Stimulated activated CD8-positive, alpha-beta memory T cell treated with anti-CD3 and anti-CD28 coated beads, Interleukin-4, amount 100 ng/mL, for 4 hours (primary cell): ENCODE data around the gene PCSK2.

Experiments
- DNase-seq, 2 donors: peaks; one replicate each; pipeline ENCODE4 v3.0.0-alpha.2; 2020; ENCODE audit warnings: low read depth in 2 of 2, low spot score in 1 of 2

The PCSK2 gene

GRCh38 chr20:17236766-17237165, 9.9 kb downstream of the PCSK2 start:
- no peak for DNase-seq

- no peak for DNase-seq
Measured at GRCh38 chr20:17248224-17248623, 21.4 kb downstream of the PCSK2 start.

GRCh38 chr20:17262786-17263185, 35.9 kb downstream of the PCSK2 start:
- DNase-seq = no peak

GRCh38 chr20:17273717-17274116, 46.9 kb downstream of the PCSK2 start:
- DNase-seq = no peak

- no peak for DNase-seq
Measured at GRCh38 chr20:17276101-17276500, 49.3 kb downstream of the PCSK2 start.

- no peak for DNase-seq
Measured at GRCh38 chr20:17281478-17281877, 54.6 kb downstream of the PCSK2 start.

GRCh38 chr20:17282501-17282900, 55.7 kb downstream of the PCSK2 start:
- DNase-seq = no peak

GRCh38 chr20:17287503-17287902, 60.7 kb downstream of the PCSK2 start:
- DNase-seq = no peak

- DNase-seq = no peak
Measured at GRCh38 chr20:17287998-17288397, 61.2 kb downstream of the PCSK2 start.

GRCh38 chr20:17295151-17295726, 68.4 kb downstream of the PCSK2 start:
- no peak for DNase-seq

GRCh38 chr20:17295991-17296390, 69.2 kb downstream of the PCSK2 start:
- no peak for DNase-seq

GRCh38 chr20:17298171-17298570, 71.3 kb downstream of the PCSK2 start:
- no peak for DNase-seq

- no peak for DNase-seq
Measured at GRCh38 chr20:17298751-17299150, 71.9 kb downstream of the PCSK2 start.

- no peak for DNase-seq
Measured at GRCh38 chr20:17300113-17300512, 73.3 kb downstream of the PCSK2 start.

GRCh38 chr20:17304774-17305173, 77.9 kb downstream of the PCSK2 start:
- no peak for DNase-seq

- DNase-seq = no peak
Measured at GRCh38 chr20:17306427-17306826, 79.6 kb downstream of the PCSK2 start.

- DNase-seq = no peak
Measured at GRCh38 chr20:17314264-17314663, 87.4 kb downstream of the PCSK2 start.

- no peak for DNase-seq
Measured at GRCh38 chr20:17315407-17316231, 88.8 kb downstream of the PCSK2 start.

GRCh38 chr20:17316316-17317038, 89.6 kb downstream of the PCSK2 start:
- DNase-seq = no peak

- DNase-seq = no peak
Measured at GRCh38 chr20:17317341-17317740, 90.5 kb downstream of the PCSK2 start.

- DNase-seq = no peak
Measured at GRCh38 chr20:17320456-17320855, 93.6 kb downstream of the PCSK2 start.

GRCh38 chr20:17326096-17326495, 99.3 kb downstream of the PCSK2 start:
- no peak for DNase-seq
